GM10266 (cell line): ENCODE data around the gene PPP1R15B.
A peak's percentile ranks its signal among the peaks of the same experiment; 100 is the strongest.

Source experiments
- DNase-seq: peaks from one replicate; pipeline ENCODE4 v3.0.0; 2012; ENCODE audit errors: extremely low spot score
- TF ChIP-seq, protein P1 (sequence below): IDR thresholded peaks from 2 replicates; pipeline ENCODE4 v1.5.1; 2012; ENCODE audit warnings: mild to moderate bottlenecking, low read depth; ENCODE audit not compliant: control insufficient read depth, insufficient read depth; ENCODE audit errors: missing control alignments

PPP1R15B gene

DNA sequence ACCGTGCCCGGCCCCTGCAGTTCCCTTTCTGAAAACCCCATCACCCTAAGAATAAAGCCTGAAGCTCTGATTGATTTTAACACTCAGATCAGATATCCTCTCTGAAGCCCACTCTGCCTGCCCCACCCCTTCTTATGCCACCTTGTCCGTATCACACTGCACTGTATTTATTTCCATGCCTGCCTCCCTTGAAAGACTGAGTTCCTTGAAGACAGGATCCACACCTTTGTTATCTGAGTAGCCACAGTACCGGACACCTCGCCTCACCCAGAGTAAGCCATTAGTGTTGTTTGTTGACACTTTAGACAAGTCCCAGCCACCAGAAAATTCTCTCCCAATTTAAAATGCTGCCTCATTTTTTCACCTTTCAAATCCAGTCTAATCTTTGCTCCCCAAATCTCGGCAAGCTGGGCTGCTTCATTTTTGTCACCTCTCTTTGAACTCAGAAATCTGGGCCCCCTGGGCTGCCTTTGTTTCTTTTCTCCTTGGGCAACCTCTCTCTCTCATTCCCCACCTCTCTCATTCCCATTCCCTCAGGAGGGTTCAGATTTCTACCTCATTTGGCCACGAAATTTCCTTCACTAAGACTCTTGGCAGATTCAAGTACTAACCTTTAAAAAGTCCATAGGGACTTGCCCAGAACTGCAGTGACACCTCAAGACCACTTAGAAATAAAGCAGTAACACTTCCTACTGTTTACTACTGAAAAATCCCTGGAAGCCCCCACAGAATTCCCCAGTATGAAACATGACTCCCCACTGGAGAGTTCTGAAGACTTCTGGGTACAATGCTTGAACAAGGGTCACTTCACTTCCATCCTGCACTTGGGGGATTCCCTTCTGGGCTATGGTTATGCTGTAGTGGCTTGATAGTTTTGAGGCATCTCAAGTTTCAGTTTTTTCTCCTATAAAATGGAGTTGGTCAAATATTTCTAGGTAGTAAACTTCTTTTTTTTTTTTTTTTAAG is 8.7 kb upstream of the PPP1R15B start:
- TF ChIP-seq, protein P1, sequence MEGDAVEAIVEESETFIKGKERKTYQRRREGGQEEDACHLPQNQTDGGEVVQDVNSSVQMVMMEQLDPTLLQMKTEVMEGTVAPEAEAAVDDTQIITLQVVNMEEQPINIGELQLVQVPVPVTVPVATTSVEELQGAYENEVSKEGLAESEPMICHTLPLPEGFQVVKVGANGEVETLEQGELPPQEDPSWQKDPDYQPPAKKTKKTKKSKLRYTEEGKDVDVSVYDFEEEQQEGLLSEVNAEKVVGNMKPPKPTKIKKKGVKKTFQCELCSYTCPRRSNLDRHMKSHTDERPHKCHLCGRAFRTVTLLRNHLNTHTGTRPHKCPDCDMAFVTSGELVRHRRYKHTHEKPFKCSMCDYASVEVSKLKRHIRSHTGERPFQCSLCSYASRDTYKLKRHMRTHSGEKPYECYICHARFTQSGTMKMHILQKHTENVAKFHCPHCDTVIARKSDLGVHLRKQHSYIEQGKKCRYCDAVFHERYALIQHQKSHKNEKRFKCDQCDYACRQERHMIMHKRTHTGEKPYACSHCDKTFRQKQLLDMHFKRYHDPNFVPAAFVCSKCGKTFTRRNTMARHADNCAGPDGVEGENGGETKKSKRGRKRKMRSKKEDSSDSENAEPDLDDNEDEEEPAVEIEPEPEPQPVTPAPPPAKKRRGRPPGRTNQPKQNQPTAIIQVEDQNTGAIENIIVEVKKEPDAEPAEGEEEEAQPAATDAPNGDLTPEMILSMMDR: no peak
- peak; percentile 40 for DNase-seq

DNA sequence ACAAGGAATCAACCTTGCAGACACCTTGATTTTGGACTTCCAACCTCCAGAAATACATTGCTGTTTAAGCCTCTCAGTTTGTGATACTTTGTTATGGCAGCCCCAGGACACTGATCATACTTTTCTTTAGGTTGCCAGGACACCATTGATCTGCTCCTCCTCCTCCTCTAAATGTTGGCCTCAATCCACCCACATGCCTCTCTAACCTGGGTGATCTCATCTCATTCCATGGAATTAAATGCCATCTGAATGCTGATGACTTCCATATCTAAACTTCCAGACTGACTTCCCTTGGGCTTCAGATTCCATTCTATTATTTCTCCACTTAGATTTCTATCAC is 7.4 kb upstream of the PPP1R15B start:
- TF ChIP-seq, protein P1: no peak
- no peak for DNase-seq

DNA sequence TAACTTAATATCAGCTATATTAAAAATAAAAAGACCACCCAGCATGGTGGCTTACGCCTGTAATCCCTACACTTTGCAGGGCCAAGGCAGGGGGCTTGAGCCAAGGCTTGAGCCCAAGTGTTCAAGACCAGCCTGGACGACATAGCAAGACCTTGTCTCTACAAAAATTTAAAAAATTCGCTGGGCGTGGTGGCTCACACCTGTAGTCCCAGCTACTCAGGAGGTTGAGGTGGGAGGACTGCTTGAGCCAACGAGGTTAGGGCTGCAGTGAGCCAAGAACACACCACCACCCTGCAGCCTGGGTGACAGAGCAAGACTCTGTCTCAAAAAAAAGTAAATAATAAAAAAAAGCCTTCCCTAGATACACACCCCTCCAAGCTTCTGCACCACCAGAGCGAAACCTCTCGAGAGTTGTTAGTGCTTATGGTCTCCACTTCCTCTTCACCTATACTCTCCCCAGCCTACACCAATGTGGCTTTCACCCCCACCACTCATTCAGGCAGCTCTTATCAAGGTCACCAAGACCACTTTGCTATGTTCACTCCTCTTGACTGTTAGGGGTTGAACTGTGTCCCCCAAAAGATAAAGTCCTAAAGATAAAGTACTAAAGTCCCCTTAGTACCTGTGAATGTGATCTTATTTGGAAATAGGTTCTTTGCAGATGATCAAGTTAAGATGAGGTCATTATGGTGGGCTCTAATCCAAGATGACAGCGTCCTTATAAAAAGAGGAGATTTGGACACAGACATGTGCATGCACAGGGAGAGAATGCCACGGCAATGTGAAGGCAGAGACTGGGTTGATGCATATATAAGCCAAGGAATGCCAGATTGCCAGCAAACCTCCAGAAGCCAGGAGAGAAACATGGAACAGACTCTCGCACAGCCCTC is 6.8 kb upstream of the PPP1R15B start:
- TF ChIP-seq, protein P1: no peak
- DNase-seq: peak; percentile 30

DNA sequence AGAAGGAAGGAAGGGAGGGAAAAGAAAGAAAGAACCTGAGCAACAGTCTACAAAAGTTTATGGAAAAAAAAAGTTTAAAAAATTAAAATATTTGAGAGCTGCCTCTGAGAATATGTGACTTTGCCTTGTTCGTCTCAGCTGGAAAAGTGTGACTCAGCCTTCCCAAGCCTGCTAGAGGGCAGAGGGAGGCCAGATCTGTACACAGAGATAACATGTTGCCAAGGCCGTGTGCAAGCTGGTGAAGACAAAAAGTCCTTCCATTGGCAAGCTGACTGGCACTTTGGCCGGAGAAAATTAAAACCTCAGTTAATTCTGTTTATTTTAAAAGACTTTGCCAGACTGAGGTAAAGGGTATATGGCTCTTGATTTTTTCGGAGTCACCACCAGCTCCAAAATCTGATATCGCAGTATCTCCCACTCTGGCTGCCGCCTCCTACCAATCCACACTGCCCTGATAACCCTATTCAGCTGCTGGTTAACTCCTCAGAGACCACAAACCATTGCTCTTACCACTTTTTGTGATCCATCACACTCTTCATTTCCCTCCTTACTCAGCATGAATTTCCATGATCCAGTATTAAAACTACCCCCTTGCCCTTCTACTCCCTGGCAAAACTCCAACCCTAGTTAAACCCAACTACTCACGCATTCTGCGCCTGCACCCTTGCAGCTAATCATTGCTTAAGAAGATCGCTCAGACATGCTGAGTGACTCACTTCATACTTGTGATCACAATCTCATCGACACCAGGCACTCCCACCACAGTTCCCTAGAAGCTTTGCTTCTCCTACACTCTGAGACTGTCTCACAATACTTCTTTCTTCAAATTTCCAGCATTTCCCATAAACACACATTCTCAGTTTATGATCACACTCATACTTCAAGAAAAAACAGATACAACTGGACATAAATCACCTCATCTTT is 5.7 kb upstream of the PPP1R15B start:
- DNase-seq: no peak
- TF ChIP-seq, protein P1: no peak

DNA sequence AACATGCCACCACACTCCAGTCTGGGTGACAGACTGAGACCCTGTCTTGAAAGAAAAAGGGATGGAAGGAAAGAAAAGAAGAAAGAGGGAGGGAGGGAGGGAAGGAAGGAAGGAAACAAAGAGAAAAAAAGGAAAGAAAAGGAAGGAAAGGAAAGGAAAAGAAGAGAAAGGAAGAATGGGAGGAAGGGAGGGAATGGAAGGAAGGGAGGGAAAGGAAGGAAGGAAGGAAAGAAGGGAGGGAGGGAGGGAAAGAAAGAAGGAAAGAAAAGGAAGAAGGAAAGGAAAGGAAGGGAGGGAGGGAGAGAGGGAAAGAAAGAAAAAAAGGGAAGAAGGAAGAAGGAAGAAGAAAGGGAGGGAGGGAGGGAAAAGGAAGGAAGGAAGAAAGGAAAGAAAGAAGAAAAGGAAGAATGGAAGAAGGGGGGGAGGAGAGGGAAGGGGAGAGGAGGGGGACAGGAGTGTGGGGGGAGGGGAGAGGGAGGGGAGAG is 5.0 kb upstream of the PPP1R15B start:
- TF ChIP-seq, protein P1: no peak
- no peak for DNase-seq

DNA sequence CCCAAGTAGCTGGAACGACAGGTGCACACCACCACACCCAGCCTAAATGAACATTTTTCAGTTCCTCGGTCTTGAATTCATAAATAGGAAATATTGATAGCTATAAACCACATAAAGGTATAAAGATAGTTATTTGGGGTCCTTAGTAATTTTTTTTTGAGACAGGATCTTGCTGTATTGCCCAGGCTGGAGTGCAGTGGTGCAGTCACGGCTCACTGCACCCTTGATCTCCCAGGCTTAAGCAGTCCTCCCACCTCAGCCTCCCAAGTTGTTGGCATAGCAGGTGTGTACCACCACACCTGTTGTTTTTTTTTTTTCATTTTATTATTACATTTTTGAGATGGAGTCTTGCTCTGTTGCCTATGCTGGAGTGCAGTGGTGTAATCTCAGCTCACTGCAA is 3.7 kb upstream of the PPP1R15B start:
- TF ChIP-seq, protein P1: no peak
- DNase-seq: no peak
